ENCODE data around the gene SLC16A5. TPM values are rescaled to one million over a fixed set of nuclear protein-coding genes. Genes with fewer than 3 reads are reported as not detected.

SLC16A5 gene
- total RNA-seq, 1 experiment from 2014 or later, result 32.4 TPM

GRCh38 chr17:75099881-75100595 lies 12.3 kb downstream of the SLC16A5 start:
- no peak overlapping the region for H3K4me3 Mint-ChIP-seq
- peaks cover 34% of the 10 kb centered on the region for H3K36me3 Mint-ChIP-seq
- H3K27ac Mint-ChIP-seq, result no peak overlapping the region
- H3K27me3 Mint-ChIP-seq (ENCODE audit: low read depth), result no peaks in the 10 kb centered on the region
- ChIA-PET CTCF (interaction anchor here (2.2 kb wide), 1 partner anchor 14 kb away, joined by 10 read pairs; no protein-coding TSS in a partner anchor), POLR2A (no interaction called here)
- ATAC-seq, result no peak
- no peak for DNase-seq (ENCODE audit: low spot score)
- H3K4me1 Mint-ChIP-seq, result peaks cover 13% of the 10 kb centered on the region
- no peaks in the 10 kb centered on the region for H3K9me3 Mint-ChIP-seq
- no peak for TF ChIP-seq ZNF232 (CRISPR knock-in tag; IDR thresholded peaks at IDR 0.05)
- TF ChIP-seq SOX15 (CRISPR knock-in tag; IDR thresholded peaks at IDR 0.05), result no peak
- TF ChIP-seq NR3C1 (CRISPR knock-in tag; conservative IDR thresholded peaks at IDR 0.05; ENCODE audit: low read depth), result no peak
- no peak for TF ChIP-seq CTCF (IDR thresholded peaks at IDR 0.05)
- TF ChIP-seq MXD4 (CRISPR knock-in tag; IDR thresholded peaks at IDR 0.05; ENCODE audit: borderline replicate concordance), result no peak

- peak overlapping the region; percentile 47 for H3K27ac Mint-ChIP-seq
- POLR2A ChIA-PET, result no interaction called here
- ATAC-seq (0 out of 2 replicates have a peak, but pooled peaks have one; percentile 6), DNase-seq (ENCODE audit: low spot score) (no peak)
- no peaks in the 10 kb centered on the region for H3K27me3 Mint-ChIP-seq (ENCODE audit: low read depth)
- H3K4me3 Mint-ChIP-seq, result no peak overlapping the region
- TF ChIP-seq KAT7 (CRISPR knock-in tag; IDR thresholded peaks at IDR 0.05; ENCODE audit: borderline replicate concordance) (no peak), IRF2 (CRISPR knock-in tag; IDR thresholded peaks at IDR 0.05; ENCODE audit: borderline replicate concordance, low read depth) (no peak), ESRRA (CRISPR knock-in tag; IDR thresholded peaks at IDR 0.05; ENCODE audit: borderline replicate concordance) (no peak), SOX15 (CRISPR knock-in tag; IDR thresholded peaks at IDR 0.05) (no peak), PRDM15 (CRISPR knock-in tag; IDR thresholded peaks at IDR 0.05) (no peak)
- H3K4me1 Mint-ChIP-seq, result peaks cover 16% of the 10 kb centered on the region
- peaks cover 29% of the 10 kb centered on the region for H3K36me3 Mint-ChIP-seq
- no peaks in the 10 kb centered on the region for H3K9me3 Mint-ChIP-seq
- CTCF ChIA-PET, result interaction anchor here (0.7 to 2.2 kb wide), 2 partner anchors 11 to 138 kb away, joined by 4 to 10 read pairs; no protein-coding TSS in a partner anchor
These were observed 14.6 kb downstream of the SLC16A5 start for GRCh38 chr17:75102385-75102821.

GRCh38 chr17:75103601-75104554 lies 16.1 kb downstream of the SLC16A5 start:
- Mint-ChIP-seq H3K4me3 (no peak overlapping the region), H3K27ac (peak overlapping the region; percentile 26)
- TF ChIP-seq USF2 (CRISPR knock-in tag; IDR thresholded peaks at IDR 0.05) (no peak), ZNF423 (CRISPR knock-in tag; IDR thresholded peaks at IDR 0.05) (no peak), USF1 (CRISPR knock-in tag; IDR thresholded peaks at IDR 0.05) (no peak), MAX (CRISPR knock-in tag; IDR thresholded peaks at IDR 0.05) (no peak), AFF4 (CRISPR knock-in tag; IDR thresholded peaks at IDR 0.05; ENCODE audit: borderline replicate concordance) (no peak), JAZF1 (CRISPR knock-in tag; IDR thresholded peaks at IDR 0.05) (no peak), ZNF138 (CRISPR knock-in tag; conservative IDR thresholded peaks at IDR 0.05) (no peak), ZNF396 (CRISPR knock-in tag; IDR thresholded peaks at IDR 0.05; ENCODE audit: borderline replicate concordance) (no peak)

More at GRCh38 chr17:75103601-75104554, 16.1 kb downstream of the SLC16A5 start:
- ATAC-seq (no peak), DNase-seq (ENCODE audit: low spot score) (no peak)
- Mint-ChIP-seq H3K36me3 (peaks cover 21% of the 10 kb centered on the region), H3K9me3 (no peaks in the 10 kb centered on the region), H3K27me3 (ENCODE audit: low read depth) (no peaks in the 10 kb centered on the region), H3K4me1 (peaks cover 19% of the 10 kb centered on the region)
- POLR2A ChIA-PET, result interaction anchor here (1.0 kb wide), 1 partner anchor 39 kb away, joined by 6 read pairs; no protein-coding TSS in a partner anchor
- CTCF ChIA-PET, result interaction anchor here (0.5 to 3.9 kb wide), 14 partner anchors 9 to 1607 kb away, joined by 3 to 48 read pairs (median 6); partner anchors contain the start of genes MRPL58, NT5C and SLC16A5
